AG04449 (cell line): ENCODE data around the gene TNFAIP3.

ENCODE experiments used
- CTCF ChIA-PET: fragments of 350-600 bp; formaldehyde crosslinking; extraction: SDS; loops from one replicate; lab custom pipeline; 2021; ENCODE audit warnings: antibody characterized with exemption; lab: Yijun Ruan, JAX
- POLR2A ChIA-PET: fragments of 400-600, 350-600 bp; formaldehyde crosslinking; extraction: SDS; loops from one replicate; lab custom pipeline; 2020; ENCODE audit warnings: antibody characterized with exemption, inconsistent platforms; lab: Yijun Ruan, JAX
- DNase-seq: peaks from one replicate; pipeline ENCODE4 v3.0.0-alpha.2; 2010; ENCODE audit warnings: low read depth, low spot score
- H3K4me3 ChIP-seq: 2 replicates; pipeline ENCODE4 v1.5.1; 2011; ENCODE audit warnings: low read depth, mild to moderate bottlenecking, control low read depth, low read length
- CTCF ChIP-seq: IDR thresholded peaks from one replicate; pipeline ENCODE4 v1.5.1; 2011; ENCODE audit warnings: mild to moderate bottlenecking, moderate library complexity, low read length, control low read depth, inconsistent platforms; ENCODE audit not compliant: insufficient read depth; ENCODE audit errors: missing control alignments

The TNFAIP3 gene

GRCh38 chr6:137872581-137873115 is 5.6 kb downstream of the TNFAIP3 start:
- ChIA-PET POLR2A (no interaction called here), CTCF (interaction anchor here (0.8 to 16.0 kb wide), 6 partner anchors 10 to 170 kb away, joined by 3 to 262 read pairs (median 54); no protein-coding TSS in a partner anchor)
- no peak for DNase-seq
- no peak for TF ChIP-seq CTCF
- H3K4me3 ChIP-seq = no peak overlapping the region

GRCh38 chr6:137873273-137873762 is 6.3 kb downstream of the TNFAIP3 start:
- DNase-seq = no peak
- ChIA-PET POLR2A (no interaction called here), CTCF (interaction anchor here (2.6 to 16.0 kb wide), 4 partner anchors 9 to 171 kb away, joined by 7 to 262 read pairs (median 54); no protein-coding TSS in a partner anchor)
- TF ChIP-seq CTCF = no peak
- no peak overlapping the region for H3K4me3 ChIP-seq

GRCh38 chr6:137874204-137875057 is 7.4 kb downstream of the TNFAIP3 start:
- CTCF ChIA-PET = interaction anchor here (0.7 to 16.0 kb wide), 5 partner anchors 8 to 168 kb away, joined by 3 to 262 read pairs (median 41); no protein-coding TSS in a partner anchor
- no peak for TF ChIP-seq CTCF
- no peak for DNase-seq
- POLR2A ChIA-PET = no interaction called here
- no peak overlapping the region for H3K4me3 ChIP-seq

GRCh38 chr6:137875058-137875520 is 8.0 kb downstream of the TNFAIP3 start:
- no peak for TF ChIP-seq CTCF
- no peak for DNase-seq
- no peak overlapping the region for H3K4me3 ChIP-seq
- CTCF ChIA-PET = interaction anchor here (0.7 to 16.0 kb wide), 4 partner anchors 8 to 168 kb away, joined by 3 to 262 read pairs (median 3); partner anchors contain the start of gene TNFAIP3
- POLR2A ChIA-PET = no interaction called here

- no peak overlapping the region for H3K4me3 ChIP-seq
- ChIA-PET POLR2A (no interaction called here), CTCF (interaction anchor here (0.9 to 16.0 kb wide), 2 partner anchors 8 to 65 kb away, joined by 3 to 262 read pairs; partner anchors contain the start of gene TNFAIP3)
- no peak for DNase-seq
- no peak for TF ChIP-seq CTCF
These were observed 8.5 kb downstream of the TNFAIP3 start for GRCh38 chr6:137875606-137876005.

- ChIA-PET POLR2A (no interaction called here), CTCF (interaction anchor here (1.0 to 3.1 kb wide), 5 partner anchors 9 to 172 kb away, joined by 4 to 12 read pairs (median 9); partner anchors contain the start of gene TNFAIP3)
- TF ChIP-seq CTCF = no peak
- DNase-seq = no peak
- H3K4me3 ChIP-seq = no peak overlapping the region
These were observed 9.5 kb downstream of the TNFAIP3 start for GRCh38 chr6:137876547-137876946.
